ENCODE measurements around the gene TFF3.
"Not testable (repeated sequence)": the region's sequence is repeated elsewhere in the genome, so short reads cannot be mapped to it uniquely, and the experiment has no call there.

Gene TFF3

GRCh38 chr21:42303443-42303842 lies 11.8 kb downstream of the TFF3 start:
- DNase-seq, result no peak

- no peak for DNase-seq
Observed at GRCh38 chr21:42302794-42303193, 12.4 kb downstream of the TFF3 start.

GRCh38 chr21:42302076-42302650 lies 13.0 kb downstream of the TFF3 start:
- DNase-seq, result no peak

GRCh38 chr21:42301371-42302075 lies 13.7 kb downstream of the TFF3 start:
- DNase-seq, result no peak

- DNase-seq, result no peak
Observed at GRCh38 chr21:42300956-42301355, 14.3 kb downstream of the TFF3 start.

GRCh38 chr21:42300045-42300583 lies 15.1 kb downstream of the TFF3 start:
- DNase-seq, result no peak

- DNase-seq, result no peak
Observed at GRCh38 chr21:42299324-42300044, 15.7 kb downstream of the TFF3 start.

- DNase-seq, result no peak
Observed at GRCh38 chr21:42298657-42299056, 16.6 kb downstream of the TFF3 start.

- no peak for DNase-seq
Observed at GRCh38 chr21:42298237-42298636, 17.0 kb downstream of the TFF3 start.

- DNase-seq, result no peak
Observed at GRCh38 chr21:42297377-42297776, 17.8 kb downstream of the TFF3 start.

- DNase-seq, result no peak
Observed at GRCh38 chr21:42296501-42296900, 18.7 kb downstream of the TFF3 start.

GRCh38 chr21:42295845-42296244 lies 19.4 kb downstream of the TFF3 start:
- no peak for DNase-seq

- no peak for DNase-seq
Observed at GRCh38 chr21:42294273-42294880, 20.8 kb downstream of the TFF3 start.

GRCh38 chr21:42293649-42294272 lies 21.4 kb downstream of the TFF3 start:
- no peak for DNase-seq

GRCh38 chr21:42292563-42293142 lies 22.6 kb downstream of the TFF3 start:
- DNase-seq, result not testable (repeated sequence)

GRCh38 chr21:42291751-42292562 lies 23.3 kb downstream of the TFF3 start:
- no peak for DNase-seq

- DNase-seq, result no peak
Observed at GRCh38 chr21:42291003-42291750, 24.0 kb downstream of the TFF3 start.

- no peak for DNase-seq
Observed at GRCh38 chr21:42290505-42290904, 24.7 kb downstream of the TFF3 start.

- DNase-seq, result no peak
Observed at GRCh38 chr21:42289926-42290325, 25.3 kb downstream of the TFF3 start.

- no peak for DNase-seq
Observed at GRCh38 chr21:42288962-42289361, 26.2 kb downstream of the TFF3 start.

Measured in NCI-H510A treated with DMSO at 0.1 percent for 48 hours (cell line).